Ascending aorta (tissue), 2 donors: ENCODE results near the gene P4HTM. TPM values are rescaled to one million over a fixed set of nuclear protein-coding genes. Genes with fewer than 3 reads are reported as not detected.

ENCODE experiments used
- DNase-seq, 2 donors: peaks; one replicate each; pipeline ENCODE4 v3.0.0-alpha.2; 2019; ENCODE audit warnings: low spot score in 2 of 2
- H3K27ac ChIP-seq, 2 donors: fragments of 200-600 bp; sonication (generic); one replicate each; pipeline ENCODE4 v1.5.1; 2016 to 2017; ENCODE audit warnings: mild to moderate bottlenecking in 1 of 2
- H3K27me3 ChIP-seq: fragments of 200-600 bp; sonication (generic); one replicate; pipeline ENCODE4 v1.5.1; 2017
- H3K36me3 ChIP-seq, 2 donors: fragments of 200-600 bp; sonication (generic); one replicate each; pipeline ENCODE4 v1.5.1; 2016
- H3K4me1 ChIP-seq, 2 donors: fragments of 200-600 bp; sonication (generic); one replicate each; pipeline ENCODE4 v1.5.1; 2016 to 2017; ENCODE audit warnings: mild to moderate bottlenecking in 1 of 2
- H3K4me3 ChIP-seq, 2 donors: fragments of 200-600 bp; sonication (generic); one replicate each; pipeline ENCODE4 v1.5.1; 2016 to 2017; ENCODE audit warnings: mild to moderate bottlenecking in 1 of 2
- H3K9me3 ChIP-seq, 2 donors: fragments of 200-600 bp; sonication (generic); one replicate each; pipeline ENCODE4 v1.5.1; 2016
- CTCF ChIP-seq, 3 experiments: fragments of 200-600 bp in 2 of 3; fragments of 450-650 bp in 1 of 3; sonication (generic) in 2 of 3; IDR thresholded peaks; one replicate each; pipeline ENCODE4 v1.5.1; 2016 to 2019; ENCODE audit warnings: antibody characterized with exemption in 3 of 3, mild to moderate bottlenecking in 1 of 3, moderate library complexity in 1 of 3
- intact Hi-C: fragments of 100-400 bp; cut with DNase I; formaldehyde crosslinking; loops from one replicate; pipeline ENCODE4 v1.15.1; 2023
- total RNA-seq: library from RNA; depleted of rRNA; stranded (reverse); fragments of >200 nt; gene quantifications from one replicate; pipeline ENCODE4 v1.1.0, GENCODE V29; 2016

P4HTM gene
- total RNA-seq, 1 donor from 2014 or later = 71.9 TPM

- Histone ChIP-seq H3K27me3 (no peaks in the 10 kb centered on the region), H3K36me3 (peaks cover 3 to 13% of the 10 kb centered on the region in 2 donors), H3K4me3 (no peak overlapping the region), H3K27ac (no peak overlapping the region), H3K9me3 (no peaks in the 10 kb centered on the region), H3K4me1 (no peaks in the 10 kb centered on the region)
- intact Hi-C loops = no loop called here
- no peak for TF ChIP-seq CTCF (IDR thresholded peaks at IDR 0.05)
- no peak for DNase-seq
Observed at GRCh38 chr3:48997714-48998637, 7.9 kb downstream of the P4HTM start.

- no peak for DNase-seq
- Histone ChIP-seq H3K4me3 (no peak overlapping the region), H3K36me3 (peaks cover 3 to 13% of the 10 kb centered on the region in 2 donors), H3K4me1 (no peaks in the 10 kb centered on the region), H3K27ac (no peak overlapping the region), H3K27me3 (no peaks in the 10 kb centered on the region), H3K9me3 (no peaks in the 10 kb centered on the region)
- TF ChIP-seq CTCF (IDR thresholded peaks at IDR 0.05) = no peak
- intact Hi-C loops = no loop called here
Observed at GRCh38 chr3:48999085-48999858, 9.2 kb downstream of the P4HTM start.

GRCh38 chr3:49001155-49001554, 11.1 kb downstream of the P4HTM start:
- peaks cover 0 to 1% of the 10 kb centered on the region in 2 donors for H3K4me1 ChIP-seq
- H3K27ac ChIP-seq = no peak overlapping the region
- no peak for DNase-seq
- intact Hi-C loops = no loop called here
- H3K27me3 ChIP-seq = no peaks in the 10 kb centered on the region
- peaks cover 3 to 13% of the 10 kb centered on the region in 2 donors for H3K36me3 ChIP-seq
- TF ChIP-seq CTCF (IDR thresholded peaks at IDR 0.05) = no peak
- H3K9me3 ChIP-seq = no peaks in the 10 kb centered on the region
- no peak overlapping the region for H3K4me3 ChIP-seq

- TF ChIP-seq CTCF (IDR thresholded peaks at IDR 0.05) = no peak
- intact Hi-C loops = loop anchor here (5.0 kb wide), 2 partner anchors 87 to 408 kb away; partner anchors contain the start of genes ARIH2, RHOA and TCTA
- Histone ChIP-seq H3K4me3 (no peak overlapping the region), H3K4me1 (peaks cover 2 to 13% of the 10 kb centered on the region in 2 donors), H3K9me3 (no peaks in the 10 kb centered on the region), H3K27me3 (no peaks in the 10 kb centered on the region), H3K36me3 (no peaks in the 10 kb centered on the region), H3K27ac (no peak overlapping the region)
- no peak for DNase-seq
Observed at GRCh38 chr3:49004352-49005302, 14.6 kb downstream of the P4HTM start.

GRCh38 chr3:49005303-49005680, 15.3 kb downstream of the P4HTM start:
- H3K27me3 ChIP-seq = no peaks in the 10 kb centered on the region
- H3K27ac ChIP-seq = peak overlapping the region in 1 of 2 donors; percentile 96
- DNase-seq = no peak
- intact Hi-C loops = loop anchor here (5.0 kb wide), 2 partner anchors 88 to 407 kb away; partner anchors contain the start of genes ARIH2, RHOA and TCTA
- no peak for TF ChIP-seq CTCF (IDR thresholded peaks at IDR 0.05)
- H3K36me3 ChIP-seq = no peaks in the 10 kb centered on the region
- H3K9me3 ChIP-seq = no peaks in the 10 kb centered on the region
- no peak overlapping the region for H3K4me3 ChIP-seq
- peaks cover 2 to 13% of the 10 kb centered on the region in 2 donors for H3K4me1 ChIP-seq
